Transverse colon (tissue), 4 donors: ENCODE results near the gene DPF3. TPM values are rescaled to one million over a fixed set of nuclear protein-coding genes. Genes with fewer than 3 reads are reported as not detected.

Experiments
- DNase-seq: peaks from one replicate; pipeline ENCODE4 v3.0.0-alpha.2; 2019
- H3K27ac ChIP-seq, 4 donors: fragments of 200-600 bp; sonication (generic); 2 replicates each; pipeline ENCODE4 v1.5.1; 2016 to 2018; ENCODE audit warnings: inconsistent platforms in 4 of 4
- H3K27me3 ChIP-seq: fragments of 200-600 bp; sonication (generic); 2 replicates; pipeline ENCODE4 v1.5.1; 2017; ENCODE audit warnings: inconsistent platforms
- H3K36me3 ChIP-seq, 4 donors: fragments of 200-600 bp; sonication (generic); 2 replicates each; pipeline ENCODE4 v1.5.1; 2017 to 2019; ENCODE audit warnings: inconsistent platforms in 4 of 4
- H3K4me1 ChIP-seq, 4 donors: fragments of 200-600 bp; sonication (generic); 2 replicates each; pipeline ENCODE4 v1.5.1; 2017 to 2020; ENCODE audit warnings: inconsistent platforms in 4 of 4
- H3K4me3 ChIP-seq, 4 donors: fragments of 200-600 bp; sonication (generic); 1 replicate in 1 of 4; 2 replicates in 3 of 4; pipeline versions ENCODE4 v1.5.1 to v1.6.1; 2017 to 2019; ENCODE audit warnings: inconsistent platforms in 4 of 4
- H3K9me3 ChIP-seq, 2 donors: fragments of 200-600 bp; sonication (generic); 2 replicates each; pipeline ENCODE4 v1.5.1; 2017 to 2019; ENCODE audit warnings: inconsistent platforms in 2 of 2
- EP300 ChIP-seq: sonication (generic); formaldehyde crosslinking; IDR thresholded peaks from one replicate; pipeline ENCODE4 v1.6.1; 2017; ENCODE audit warnings: antibody characterized with exemption, low read depth
- POLR2A ChIP-seq: fragments of 450-650 bp; IDR thresholded peaks from one replicate; pipeline ENCODE4 v1.6.1; 2016; ENCODE audit warnings: antibody characterized with exemption, mild to moderate bottlenecking, moderate library complexity
- POLR2AphosphoS5 ChIP-seq, 3 donors: sonication (generic); formaldehyde crosslinking; IDR thresholded peaks; one replicate each; pipeline ENCODE4 v1.6.1; 2016; ENCODE audit warnings: antibody characterized with exemption in 3 of 3
- WGBS, 2 donors: methylation state at CpG; one replicate each; pipeline ENCODE4 v1.1.5; 2018; ENCODE audit warnings: low coverage in 1 of 2; 5-methylcytosine and 5-hydroxymethylcytosine counted together
- in situ Hi-C, 4 donors: fragments of 200-750 bp; cut with MboI; loops; one replicate each; pipeline versions ENCODE4 v1.15.0 to v1.15.1; 2017; ENCODE audit warnings: low sequenced_read_pairs in 3 of 4, low pct_ligation_motif_present in 1 of 4, low pct_unique_long_range_greater_than_20kb in 1 of 4
- intact Hi-C: fragments of 100-400 bp; cut with DNase I; formaldehyde crosslinking; loops from one replicate; pipeline ENCODE4 v1.15.1; 2023; ENCODE audit warnings: low total_unique reads
- total RNA-seq, 4 donors: library from RNA; depleted of rRNA; stranded (reverse); fragments of >200 nt; gene quantifications; one replicate each; pipeline ENCODE4 v1.1.0, GENCODE V29; 2016
- TF ChIP-seq, protein P1 (sequence below), 5 experiments: fragments of 200-600 bp in 3 of 5; fragments of 450-650 bp in 2 of 5; sonication (generic) in 3 of 5; IDR thresholded peaks; 1 replicate in 2 of 5; 2 replicates in 3 of 5; pipeline ENCODE4 v1.5.1; 2016 to 2017; ENCODE audit warnings: antibody characterized with exemption in 5 of 5, inconsistent platforms in 3 of 5, mild to moderate bottlenecking in 2 of 5, moderate library complexity in 1 of 5

Gene DPF3
- total RNA-seq, 4 donors from 2014 or later: 7.1 to 23.5 (median 10.9) TPM

DNA sequence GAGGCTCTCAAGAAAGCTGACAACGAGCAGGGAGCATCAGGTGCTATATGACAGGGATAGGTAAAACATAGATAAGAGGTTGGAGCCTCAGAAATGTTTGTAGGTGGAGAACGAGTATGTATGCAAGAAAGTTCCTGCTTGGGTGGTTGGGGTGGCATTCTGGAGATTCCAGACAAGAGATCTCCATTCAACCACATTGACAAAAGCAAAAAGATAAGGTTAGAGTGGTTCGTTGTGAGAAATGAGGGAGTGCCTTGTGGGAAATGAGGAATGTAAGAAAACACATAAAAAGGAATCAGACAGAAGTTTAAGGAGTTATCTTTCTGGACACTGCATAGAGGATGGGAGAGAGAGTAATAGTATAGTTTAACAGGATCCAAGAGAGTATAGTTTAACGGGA, 290.3 kb downstream of the DPF3 start:
- 73 to 79% methylated on average over 4 of the region's 4 CpGs for WGBS, 2 donors
- no peaks in the 10 kb centered on the region for H3K4me1 ChIP-seq
- no peaks in the 10 kb centered on the region for H3K36me3 ChIP-seq
- no peak overlapping the region for H3K27ac ChIP-seq
- no peak for DNase-seq
- in situ Hi-C loops: no loop called here
- H3K27me3 ChIP-seq: no peaks in the 10 kb centered on the region
- H3K9me3 ChIP-seq: no peaks in the 10 kb centered on the region
- TF ChIP-seq EP300 (no peak), POLR2A (no peak), POLR2AphosphoS5 (IDR thresholded peaks at IDR 0.05) (no peak)
- TF ChIP-seq, protein P1, sequence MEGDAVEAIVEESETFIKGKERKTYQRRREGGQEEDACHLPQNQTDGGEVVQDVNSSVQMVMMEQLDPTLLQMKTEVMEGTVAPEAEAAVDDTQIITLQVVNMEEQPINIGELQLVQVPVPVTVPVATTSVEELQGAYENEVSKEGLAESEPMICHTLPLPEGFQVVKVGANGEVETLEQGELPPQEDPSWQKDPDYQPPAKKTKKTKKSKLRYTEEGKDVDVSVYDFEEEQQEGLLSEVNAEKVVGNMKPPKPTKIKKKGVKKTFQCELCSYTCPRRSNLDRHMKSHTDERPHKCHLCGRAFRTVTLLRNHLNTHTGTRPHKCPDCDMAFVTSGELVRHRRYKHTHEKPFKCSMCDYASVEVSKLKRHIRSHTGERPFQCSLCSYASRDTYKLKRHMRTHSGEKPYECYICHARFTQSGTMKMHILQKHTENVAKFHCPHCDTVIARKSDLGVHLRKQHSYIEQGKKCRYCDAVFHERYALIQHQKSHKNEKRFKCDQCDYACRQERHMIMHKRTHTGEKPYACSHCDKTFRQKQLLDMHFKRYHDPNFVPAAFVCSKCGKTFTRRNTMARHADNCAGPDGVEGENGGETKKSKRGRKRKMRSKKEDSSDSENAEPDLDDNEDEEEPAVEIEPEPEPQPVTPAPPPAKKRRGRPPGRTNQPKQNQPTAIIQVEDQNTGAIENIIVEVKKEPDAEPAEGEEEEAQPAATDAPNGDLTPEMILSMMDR (IDR thresholded peaks at IDR 0.05): no peak
- H3K4me3 ChIP-seq: no peak overlapping the region
- intact Hi-C loops: no loop called here

DNA sequence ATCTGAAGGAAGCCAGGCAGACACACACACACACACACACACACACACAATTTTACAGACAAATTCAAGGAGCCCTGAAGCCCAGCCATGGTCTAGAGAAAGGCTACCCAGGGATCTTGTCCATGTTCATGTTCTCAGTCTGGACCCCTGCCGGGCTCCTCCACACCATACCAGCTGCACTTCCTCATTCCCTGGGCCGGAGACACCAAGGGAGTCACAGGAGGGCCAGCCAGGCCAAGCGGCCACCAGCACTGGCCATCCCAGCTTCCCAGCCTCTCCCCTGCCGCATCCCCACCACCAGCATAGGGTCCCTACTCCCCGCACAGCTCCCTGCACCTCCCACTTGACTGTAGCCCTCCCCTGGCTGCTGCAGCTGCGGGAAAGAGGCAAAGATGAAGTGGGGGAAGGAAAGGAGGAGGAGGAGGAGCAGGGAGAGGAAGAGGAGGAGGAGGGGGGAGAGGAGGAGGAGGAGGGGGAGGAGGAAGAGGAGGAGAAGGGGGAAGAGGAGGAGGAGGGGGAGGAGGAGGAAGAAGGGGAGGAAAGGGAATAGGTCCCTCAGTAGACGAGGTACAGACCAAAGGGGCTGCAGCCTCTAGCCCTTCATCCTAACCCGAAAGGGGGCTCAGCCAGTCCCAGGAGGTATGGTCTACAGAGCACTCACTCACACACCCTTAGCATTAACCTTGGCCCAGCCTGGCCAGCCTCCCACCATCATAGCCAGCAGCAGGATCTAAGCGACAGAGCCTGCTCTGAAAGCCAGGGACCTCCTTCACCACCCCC, 293.2 kb downstream of the DPF3 start:
- TF ChIP-seq POLR2AphosphoS5 (IDR thresholded peaks at IDR 0.05) (no peak), POLR2A (no peak), EP300 (no peak)
- TF ChIP-seq, protein P1 (IDR thresholded peaks at IDR 0.05): no peak
- H3K9me3 ChIP-seq: no peaks in the 10 kb centered on the region
- H3K27me3 ChIP-seq: peaks cover 3% of the 10 kb centered on the region
- in situ Hi-C loops (no loop called here), intact Hi-C loops (no loop called here)
- no peaks in the 10 kb centered on the region for H3K36me3 ChIP-seq
- 77 to 83% methylated on average over 2 to 9 of the region's 9 CpGs for WGBS, 2 donors
- DNase-seq: no peak
- no peaks in the 10 kb centered on the region for H3K4me1 ChIP-seq
- H3K4me3 ChIP-seq: no peak overlapping the region
- no peak overlapping the region for H3K27ac ChIP-seq

DNA sequence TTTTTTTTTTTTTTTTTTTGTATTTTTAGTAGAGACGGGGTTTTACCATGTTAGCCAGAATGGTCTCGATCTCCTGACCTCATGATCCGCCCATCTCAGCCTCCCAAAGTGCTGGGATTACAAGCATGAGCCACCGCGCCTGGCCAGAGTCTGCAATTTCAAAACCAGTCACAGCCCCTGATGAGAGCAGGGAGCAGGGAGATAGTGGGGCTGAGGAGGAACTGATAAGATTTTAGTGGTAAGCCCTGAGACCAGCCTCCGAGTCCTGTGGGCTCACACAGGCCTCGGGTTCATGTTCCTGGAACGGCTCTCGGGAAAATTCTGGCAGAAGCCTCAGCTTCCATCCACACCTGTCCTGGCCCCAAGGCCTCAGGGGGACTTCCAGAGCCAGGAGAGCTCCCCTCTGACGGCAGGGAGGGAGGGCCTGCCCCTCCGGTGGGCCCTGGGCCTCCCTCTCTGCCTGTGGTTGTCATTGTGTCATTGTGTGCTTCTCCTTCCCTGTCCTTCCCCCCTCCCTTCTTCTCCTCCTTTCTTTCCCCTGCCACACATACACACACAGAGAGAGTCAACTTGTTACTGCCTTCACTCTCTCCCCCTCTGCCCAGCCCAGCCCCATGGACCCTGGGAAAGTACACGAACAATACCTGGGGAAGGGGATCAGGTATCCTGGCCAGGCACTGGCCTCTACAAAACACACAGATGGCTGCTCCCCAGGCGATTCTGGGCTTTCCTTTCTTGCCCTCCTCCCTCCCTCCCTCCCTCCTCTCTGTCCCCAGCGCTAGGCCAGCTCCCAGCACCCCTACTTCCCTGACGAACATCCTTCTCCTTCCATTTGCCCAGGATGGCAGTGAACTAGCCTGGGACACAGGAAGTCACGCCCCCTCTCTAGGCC, 294.1 kb downstream of the DPF3 start:
- DNase-seq: no peak
- TF ChIP-seq POLR2A: no peak
- TF ChIP-seq, protein P1 (IDR thresholded peaks at IDR 0.05): no peak
- TF ChIP-seq EP300: no peak
- no peak for TF ChIP-seq POLR2AphosphoS5 (IDR thresholded peaks at IDR 0.05)
- Histone ChIP-seq H3K4me1 (no peaks in the 10 kb centered on the region), H3K9me3 (no peaks in the 10 kb centered on the region), H3K27me3 (peaks cover 3% of the 10 kb centered on the region), H3K27ac (no peak overlapping the region), H3K4me3 (no peak overlapping the region), H3K36me3 (no peaks in the 10 kb centered on the region)
- in situ Hi-C loops (no loop called here), intact Hi-C loops (no loop called here)
- WGBS, 2 donors: 77 to 83% methylated on average over 3 to 16 of the region's 16 CpGs

DNA sequence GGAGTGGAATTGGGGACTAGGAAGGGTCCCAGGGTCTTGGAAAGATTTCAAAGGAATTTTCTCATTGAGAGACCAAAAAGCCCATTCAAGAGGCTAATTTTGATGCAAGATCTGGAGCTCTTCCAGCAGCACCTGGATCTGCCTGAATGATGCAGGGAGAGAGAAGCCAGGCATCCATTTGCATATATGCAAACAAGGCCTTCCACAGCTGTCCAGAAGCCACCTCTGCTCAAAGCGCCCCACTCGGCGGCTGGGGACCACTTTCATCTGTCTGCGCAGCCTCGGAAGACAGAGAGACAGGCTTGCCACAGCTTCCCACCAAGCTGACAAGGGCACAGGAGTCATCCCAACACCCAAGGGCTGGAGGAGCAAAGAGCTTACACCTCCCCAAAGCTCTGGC, 295.6 kb downstream of the DPF3 start:
- H3K27ac ChIP-seq: no peak overlapping the region
- peak; percentile 13 for DNase-seq
- in situ Hi-C loops: no loop called here
- no peak overlapping the region for H3K4me3 ChIP-seq
- H3K27me3 ChIP-seq: peaks cover 3% of the 10 kb centered on the region
- no peaks in the 10 kb centered on the region for H3K36me3 ChIP-seq
- TF ChIP-seq, protein P1 (IDR thresholded peaks at IDR 0.05): no peak
- no peak for TF ChIP-seq EP300
- no peak for TF ChIP-seq POLR2AphosphoS5 (IDR thresholded peaks at IDR 0.05)
- TF ChIP-seq POLR2A: no peak
- WGBS, 2 donors: 84% methylated on average over 5 of the region's 5 CpGs; no CpG with 5 or more reads in 1 of the 2 donors
- no peaks in the 10 kb centered on the region for H3K9me3 ChIP-seq
- intact Hi-C loops: no loop called here
- H3K4me1 ChIP-seq: no peaks in the 10 kb centered on the region
